ENCODE data around the gene PDE9A. TPM values are rescaled to one million over a fixed set of nuclear protein-coding genes. Genes with fewer than 3 reads are reported as not detected.

Gene PDE9A
- total and polyA plus RNA-seq, 2 of the 4 experiments (the other 2 are of a cell fraction), result 0.89 to 0.90 TPM

DNA sequence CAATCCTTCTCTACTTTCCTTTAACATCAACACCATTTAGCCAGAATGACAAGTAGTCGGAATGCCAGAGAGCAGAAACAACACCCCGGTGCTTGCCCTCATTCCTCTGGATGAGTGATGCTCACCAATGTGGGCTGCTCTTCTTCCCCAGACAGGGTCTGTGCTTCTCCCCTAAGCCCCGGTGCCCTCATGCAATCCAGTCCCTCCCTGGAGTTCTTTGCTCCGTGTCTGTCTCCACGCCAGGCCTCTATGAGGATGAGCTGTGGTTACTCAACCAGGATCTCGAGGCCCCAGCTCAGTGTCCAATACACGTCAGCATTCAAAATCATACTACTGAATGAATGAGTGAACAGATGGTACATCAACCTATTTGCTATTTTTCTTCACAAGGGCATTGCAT lies 29.7 kb upstream of the PDE9A start:
- H3K4me2 ChIP-seq (ENCODE audit: low read depth, low read length), result no peak overlapping the region
- DNase-seq (no peak), ATAC-seq (ENCODE audit: low read depth) (no peak)
- no peaks in the 10 kb centered on the region for H3K9me3 ChIP-seq (ENCODE audit: control insufficient read depth, insufficient read depth, low read length)
- no peaks in the 10 kb centered on the region for H4K20me1 ChIP-seq (ENCODE audit: insufficient read depth, low read length)
- no peak overlapping the region for H3K27ac ChIP-seq (ENCODE audit: insufficient read depth, low read length)
- no peak overlapping the region for H2AFZ ChIP-seq (replicated peaks; ENCODE audit: low read length, poor library complexity)
- no peaks in the 10 kb centered on the region for H3K4me1 ChIP-seq (ENCODE audit: control insufficient read depth, insufficient read depth, low read length)
- H3K36me3 ChIP-seq (ENCODE audit: control insufficient read depth, insufficient read depth, low read length), result no peaks in the 10 kb centered on the region
- no peak overlapping the region for H3K14ac ChIP-seq (replicated peaks; ENCODE audit: low read depth, low read length)
- no peak overlapping the region for H2BK20ac ChIP-seq (ENCODE audit: low read depth, low read length)
- H3K18ac ChIP-seq (ENCODE audit: low read depth, low read length), result no peak overlapping the region
- ChIA-PET CTCF (no interaction called here), POLR2A (ENCODE audit: unreplicated experiment) (no interaction called here)
- H3K23ac ChIP-seq (ENCODE audit: low read depth, low read length), result no peak overlapping the region
- no peak overlapping the region for H4K8ac ChIP-seq (ENCODE audit: low read depth in 2 of 2, low read length in 2 of 2)
- no peak overlapping the region for H2BK5ac ChIP-seq (ENCODE audit: low read depth, low read length, poor library complexity, severe bottlenecking)
- no peak overlapping the region for H2BK15ac ChIP-seq (ENCODE audit: low read depth, low read length)
- 68% methylated on average over 3 of the region's 7 CpGs; no CpG with 5 or more reads in 1 of the 2 experiments for WGBS, 2 experiments (ENCODE audit: extremely low coverage in 2 of 2, insufficient read length in 1 of 2)
- no peak overlapping the region for H3K9ac ChIP-seq (ENCODE audit: low read depth, low read length)
- no peak overlapping the region for H3K56ac ChIP-seq (ENCODE audit: extremely low read depth, insufficient read depth, low read length)
- in situ Hi-C loops (cut with MboI; ENCODE audit: low sequenced_read_pairs), result no loop called here
- no peaks in the 10 kb centered on the region for H3K9me1 ChIP-seq (ENCODE audit: insufficient read depth, low read length)
- no peak overlapping the region for H3K4me3 ChIP-seq (ENCODE audit: insufficient read depth, low read depth, low read length)
- dilution Hi-C loops (cut with HindIII; ENCODE audit: low sequenced_read_pairs, unreplicated experiment), result no loop called here
- TF ChIP-seq MAZ (IDR thresholded peaks at IDR 0.05; ENCODE audit: borderline replicate concordance, low read depth, low read length) (no peak), ELK1 (IDR thresholded peaks at IDR 0.05; ENCODE audit: borderline replicate concordance, low read depth, low read length) (no peak), RFX5 (IDR thresholded peaks at IDR 0.05; ENCODE audit: low read depth, low read length) (no peak), NFE2L2 (IDR thresholded peaks at IDR 0.05; ENCODE audit: low read depth, low read length) (no peak), CEBPB (IDR thresholded peaks at IDR 0.05; ENCODE audit: low read depth, low read length) (no peak)
- BruUV-seq (replicated peaks), result no TSS peak
- no peak overlapping the region for H2AK5ac ChIP-seq (ENCODE audit: low read depth, low read length)
- intact Hi-C loops (cut with micrococcal nuclease), result no loop called here
- H2BK120ac ChIP-seq (ENCODE audit: low read depth, low read length), result no peak overlapping the region
- H3K79me1 ChIP-seq (ENCODE audit: low read depth in 1 of 2, low read length in 2 of 2), result no peaks in the 10 kb centered on the region
- H4K91ac ChIP-seq (ENCODE audit: insufficient read depth, low read depth, low read length), result no peak overlapping the region
- H3K4ac ChIP-seq (ENCODE audit: low read depth, low read length), result no peak overlapping the region
- H4K5ac ChIP-seq (ENCODE audit: low read depth, low read length), result no peak overlapping the region
- H3K27me3 ChIP-seq (ENCODE audit: control insufficient read depth, insufficient read depth, low read length), result peaks cover 49% of the 10 kb centered on the region
- H2AK9ac ChIP-seq (replicated peaks; ENCODE audit: low read depth, low read length, poor library complexity), result no peak overlapping the region
